Measurements from ENCODE around the gene COX6A2. TPM values are rescaled to one million over a fixed set of nuclear protein-coding genes. Genes with fewer than 3 reads are reported as not detected.
"Not testable (repeated sequence)": the region's sequence is repeated elsewhere in the genome, so short reads cannot be mapped to it uniquely, and the experiment has no call there.

COX6A2 gene
- total RNA-seq, 4 donors from 2014 or later = not detected

- H3K36me3 ChIP-seq = no peaks in the 10 kb centered on the region
- peak overlapping the region; percentile 91 for H3K27ac ChIP-seq
- TF ChIP-seq, protein P1, sequence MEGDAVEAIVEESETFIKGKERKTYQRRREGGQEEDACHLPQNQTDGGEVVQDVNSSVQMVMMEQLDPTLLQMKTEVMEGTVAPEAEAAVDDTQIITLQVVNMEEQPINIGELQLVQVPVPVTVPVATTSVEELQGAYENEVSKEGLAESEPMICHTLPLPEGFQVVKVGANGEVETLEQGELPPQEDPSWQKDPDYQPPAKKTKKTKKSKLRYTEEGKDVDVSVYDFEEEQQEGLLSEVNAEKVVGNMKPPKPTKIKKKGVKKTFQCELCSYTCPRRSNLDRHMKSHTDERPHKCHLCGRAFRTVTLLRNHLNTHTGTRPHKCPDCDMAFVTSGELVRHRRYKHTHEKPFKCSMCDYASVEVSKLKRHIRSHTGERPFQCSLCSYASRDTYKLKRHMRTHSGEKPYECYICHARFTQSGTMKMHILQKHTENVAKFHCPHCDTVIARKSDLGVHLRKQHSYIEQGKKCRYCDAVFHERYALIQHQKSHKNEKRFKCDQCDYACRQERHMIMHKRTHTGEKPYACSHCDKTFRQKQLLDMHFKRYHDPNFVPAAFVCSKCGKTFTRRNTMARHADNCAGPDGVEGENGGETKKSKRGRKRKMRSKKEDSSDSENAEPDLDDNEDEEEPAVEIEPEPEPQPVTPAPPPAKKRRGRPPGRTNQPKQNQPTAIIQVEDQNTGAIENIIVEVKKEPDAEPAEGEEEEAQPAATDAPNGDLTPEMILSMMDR (IDR thresholded peaks at IDR 0.05) = peak; percentile 50 to 69
- TF ChIP-seq POLR2AphosphoS5 (IDR thresholded peaks at IDR 0.05) = no peak
- no peaks in the 10 kb centered on the region for H3K27me3 ChIP-seq
- DNase-seq (ENCODE audit: low spot score in 2 of 2) = peak; percentile 70 to 75
- no peaks in the 10 kb centered on the region for H3K9me3 ChIP-seq
- WGBS = 45% methylated on average over 11 of the region's 11 CpGs
- H3K4me3 ChIP-seq = no peak overlapping the region
- peaks cover 57% of the 10 kb centered on the region for H3K4me1 ChIP-seq
These were observed 23.7 kb upstream of the COX6A2 start for GRCh38 chr16:31451681-31452351.

DNA sequence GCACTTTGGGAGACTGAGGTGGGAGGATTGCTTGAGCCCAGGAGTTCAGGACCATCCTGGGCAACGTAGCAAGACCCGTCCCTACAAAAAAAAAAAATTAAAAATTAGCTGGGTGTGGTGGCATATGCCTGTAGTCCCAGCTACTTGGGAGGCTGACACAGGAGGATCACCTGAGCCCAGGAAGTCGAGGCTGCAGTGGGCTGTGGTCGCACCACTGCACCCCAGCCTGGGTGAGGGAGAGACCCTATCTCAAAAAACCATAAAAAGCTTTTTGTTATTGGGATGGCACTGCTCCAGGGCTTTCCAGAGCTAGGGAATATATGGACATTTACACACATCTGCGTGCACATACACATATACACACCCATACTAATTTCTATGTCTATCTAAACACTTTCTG is 23.0 kb upstream of the COX6A2 start:
- TF ChIP-seq POLR2A (IDR thresholded peaks at IDR 0.05) = no peak
- 79% methylated on average over 5 of the region's 5 CpGs for WGBS
- H3K9me3 ChIP-seq = no peaks in the 10 kb centered on the region

DNA sequence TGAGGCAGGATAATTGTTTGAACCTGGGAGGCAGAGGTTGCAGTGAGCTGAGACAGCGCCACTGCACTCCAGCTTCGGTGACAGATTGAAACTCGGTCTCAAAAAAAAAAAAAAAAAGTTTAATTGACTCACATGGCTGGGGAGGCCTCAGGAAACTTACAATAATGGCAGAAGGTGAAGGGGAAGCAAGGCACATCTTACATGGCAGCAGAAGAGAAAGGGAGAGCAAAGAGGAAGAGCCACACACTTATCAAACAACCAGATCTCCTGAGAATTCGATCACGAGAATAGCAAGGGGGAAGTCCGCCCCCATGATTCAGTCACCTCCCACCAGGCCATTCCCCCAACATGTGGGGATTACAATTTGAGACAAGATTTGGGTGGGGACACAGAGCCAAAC is 17.8 kb upstream of the COX6A2 start:
- WGBS = 80% methylated on average over 6 of the region's 6 CpGs

More for the DNA sequence above, 23.0 kb upstream of the COX6A2 start:
- peak; percentile 17 to 37 for DNase-seq (ENCODE audit: low spot score in 2 of 2)
- H3K4me1 ChIP-seq = peaks cover 51% of the 10 kb centered on the region
- no peaks in the 10 kb centered on the region for H3K27me3 ChIP-seq
- H3K36me3 ChIP-seq = no peaks in the 10 kb centered on the region
- no peak overlapping the region for H3K4me3 ChIP-seq
- no peak overlapping the region for H3K27ac ChIP-seq

DNA sequence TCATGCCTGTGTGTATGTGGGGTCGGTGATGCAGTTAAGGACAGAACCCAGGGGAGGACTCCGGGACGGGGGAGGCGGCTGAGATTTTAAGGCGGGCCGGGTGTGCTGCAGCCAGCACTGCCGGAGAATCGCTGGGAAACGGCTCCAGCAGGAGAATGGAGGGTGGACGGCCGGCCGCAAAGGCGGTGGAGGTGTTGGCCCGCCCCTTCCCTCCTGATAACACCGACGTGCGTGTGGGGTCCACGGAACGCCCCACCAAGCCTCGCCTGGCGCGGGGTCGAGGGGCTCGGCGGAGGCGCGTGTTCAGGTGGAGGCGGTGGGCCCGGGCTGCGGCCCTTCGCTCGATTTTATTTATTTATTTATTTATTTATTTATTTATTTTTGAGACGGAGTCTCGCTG is 13.8 kb upstream of the COX6A2 start:
- peaks cover 5% of the 10 kb centered on the region for H3K4me1 ChIP-seq
- peak overlapping the region; percentile 60 for H3K27ac ChIP-seq
- peak overlapping the region; percentile 52 for H3K4me3 ChIP-seq
- H3K27me3 ChIP-seq = no peaks in the 10 kb centered on the region
- no peaks in the 10 kb centered on the region for H3K9me3 ChIP-seq
- 60% methylated on average over 33 of the region's 34 CpGs for WGBS
- H3K36me3 ChIP-seq = no peaks in the 10 kb centered on the region
- DNase-seq (ENCODE audit: low spot score in 2 of 2) = no peak
- TF ChIP-seq EP300 (IDR thresholded peaks at IDR 0.05) (no peak), POLR2AphosphoS5 (IDR thresholded peaks at IDR 0.05) (no peak), POLR2A (IDR thresholded peaks at IDR 0.05) (no peak)
- TF ChIP-seq, protein P1 (IDR thresholded peaks at IDR 0.05) = no peak

More for the DNA sequence above, 17.8 kb upstream of the COX6A2 start:
- not testable (repeated sequence) for H3K9me3 ChIP-seq; DNase-seq (ENCODE audit: low spot score in 2 of 2); H3K4me1 ChIP-seq; H3K4me3 ChIP-seq; H3K36me3 ChIP-seq; H3K27ac ChIP-seq; H3K27me3 ChIP-seq

DNA sequence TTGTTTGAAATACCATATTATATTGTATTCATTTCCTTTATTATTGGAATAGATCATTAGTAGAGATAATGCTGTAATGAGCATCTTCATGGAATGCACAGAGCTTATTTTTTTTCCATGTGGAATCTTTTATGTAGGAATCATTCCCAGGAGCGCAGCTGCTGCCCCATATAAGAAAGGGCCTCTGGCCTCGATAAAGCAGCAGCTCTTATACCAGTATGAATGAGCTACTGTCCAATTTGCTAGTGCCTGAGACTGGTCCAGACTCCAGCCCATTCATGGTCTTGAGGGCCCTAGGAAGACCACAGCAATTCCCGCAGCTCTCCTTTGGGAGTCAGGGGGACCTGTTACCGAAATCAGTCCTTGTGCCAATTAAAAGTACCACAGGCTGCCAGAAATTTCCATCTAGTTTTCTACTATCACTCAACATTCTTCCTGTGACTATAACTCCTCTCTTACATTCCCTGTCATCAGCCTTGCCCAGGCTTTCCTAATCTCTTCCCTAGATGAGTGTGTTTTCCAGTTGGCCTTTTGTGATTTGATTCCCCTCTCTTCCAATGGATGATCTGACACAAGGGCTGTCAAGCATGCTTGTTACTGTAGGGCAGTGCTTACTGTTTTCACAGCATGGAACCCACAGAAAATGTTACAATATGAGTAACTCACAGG is 12.5 kb upstream of the COX6A2 start:
- Histone ChIP-seq H3K4me1 (peaks cover 5% of the 10 kb centered on the region), H3K9me3 (no peaks in the 10 kb centered on the region), H3K27ac (no peak overlapping the region), H3K27me3 (no peaks in the 10 kb centered on the region), H3K4me3 (no peak overlapping the region), H3K36me3 (no peaks in the 10 kb centered on the region)
- DNase-seq (ENCODE audit: low spot score in 2 of 2) = no peak
- no peak for TF ChIP-seq POLR2A (IDR thresholded peaks at IDR 0.05)
- TF ChIP-seq, protein P1 (IDR thresholded peaks at IDR 0.05) = no peak
- TF ChIP-seq EP300 (IDR thresholded peaks at IDR 0.05) = no peak
- TF ChIP-seq POLR2AphosphoS5 (IDR thresholded peaks at IDR 0.05) = no peak
- WGBS = 67% methylated on average over 4 of the region's 4 CpGs

DNA sequence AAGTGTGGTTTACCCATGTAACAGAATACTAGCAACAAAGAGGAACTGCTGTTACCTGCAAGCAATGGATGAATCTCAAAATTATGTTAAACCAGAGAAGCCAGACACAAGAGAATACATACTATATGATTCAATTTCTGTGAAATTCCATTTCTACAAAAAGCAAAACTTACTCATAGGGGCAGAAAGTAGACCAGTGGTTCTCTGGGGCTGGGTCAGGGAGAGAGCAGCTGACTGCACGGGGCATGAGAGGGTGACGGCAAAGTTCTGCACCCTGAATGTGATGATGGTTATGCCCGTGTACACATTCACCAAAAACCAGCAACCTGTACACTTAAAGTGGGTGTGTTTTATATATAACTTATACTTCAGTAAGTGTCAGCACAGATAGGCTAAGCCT is 11.4 kb upstream of the COX6A2 start:
- Histone ChIP-seq H3K36me3 (no peaks in the 10 kb centered on the region), H3K27me3 (no peaks in the 10 kb centered on the region), H3K4me1 (peaks cover 5% of the 10 kb centered on the region), H3K27ac (no peak overlapping the region), H3K4me3 (no peak overlapping the region), H3K9me3 (no peaks in the 10 kb centered on the region)
- no peak for TF ChIP-seq POLR2A (IDR thresholded peaks at IDR 0.05)
- TF ChIP-seq, protein P1 (IDR thresholded peaks at IDR 0.05) = no peak
- TF ChIP-seq EP300 (IDR thresholded peaks at IDR 0.05) = no peak
- TF ChIP-seq POLR2AphosphoS5 (IDR thresholded peaks at IDR 0.05) = no peak
- 79% methylated on average over 3 of the region's 3 CpGs for WGBS
- DNase-seq (ENCODE audit: low spot score in 2 of 2) = no peak

DNA sequence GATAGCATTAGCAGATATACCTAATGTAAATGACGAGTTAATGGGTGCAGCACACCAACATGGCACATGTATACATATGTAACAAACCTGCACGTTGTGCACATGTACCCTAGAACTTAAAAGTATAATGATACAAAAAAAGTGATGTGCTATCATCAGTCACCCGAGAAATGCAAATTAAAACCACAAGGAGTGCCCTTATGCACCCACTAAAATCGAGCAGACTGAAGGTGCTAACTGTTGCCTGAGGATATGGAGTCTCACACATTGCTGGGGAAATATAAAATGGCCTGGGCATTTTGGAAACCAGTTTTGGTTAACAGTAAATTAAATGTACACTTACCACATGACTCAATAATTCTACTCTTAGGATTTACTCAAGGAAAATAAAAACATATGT is 10.9 kb upstream of the COX6A2 start:
- not testable (repeated sequence) for H3K36me3 ChIP-seq; H3K9me3 ChIP-seq; DNase-seq (ENCODE audit: low spot score in 2 of 2); H3K27me3 ChIP-seq; H3K4me3 ChIP-seq; H3K27ac ChIP-seq; H3K4me1 ChIP-seq
- WGBS = 56% methylated on average over 4 of the region's 4 CpGs

Measured in suprapubic skin (tissue), 4 donors.